Measurements from ENCODE around the gene NCAM1. TPM values are rescaled to one million over a fixed set of nuclear protein-coding genes. Genes with fewer than 3 reads are reported as not detected.

Gene NCAM1
- total and polyA plus RNA-seq, 10 donors: 0.41 to 13.2 (median 7.1) TPM

GRCh38 chr11:113124006-113124405 lies 162.8 kb downstream of the NCAM1 start:
- Histone ChIP-seq H3K9me3 (no peaks in the 10 kb centered on the region), H3K4me3 (no peak overlapping the region), H3K27ac (no peak overlapping the region), H3K36me3 (no peaks in the 10 kb centered on the region), H3K4me1 (no peaks in the 10 kb centered on the region), H3K27me3 (replicated peaks in 1 of 7) (no peaks in the 10 kb centered on the region)
- intact Hi-C loops (cut with DNase I; ENCODE audit: low total_unique reads): no loop called here
- 63 to 87% (median 79%) methylated on average over 3 of the region's 3 CpGs for WGBS, 5 donors
- TF ChIP-seq POLR2A (IDR thresholded peaks at IDR 0.05): no peak
- no peak for TF ChIP-seq POLR2AphosphoS5 (IDR thresholded peaks at IDR 0.05)
- no peak for TF ChIP-seq CTCF (IDR thresholded peaks at IDR 0.05 in 8 of 11, conservative IDR thresholded peaks at IDR 0.05 in 3 of 11)
- DNase-seq: no peak

- Histone ChIP-seq H3K4me1 (no peaks in the 10 kb centered on the region), H3K27ac (no peak overlapping the region), H3K9me3 (no peaks in the 10 kb centered on the region), H3K36me3 (no peaks in the 10 kb centered on the region), H3K4me3 (no peak overlapping the region), H3K27me3 (replicated peaks in 1 of 7) (no peaks in the 10 kb centered on the region)
- 89 to 97% (median 91%) methylated on average over 8 of the region's 8 CpGs for WGBS, 5 donors
- intact Hi-C loops (cut with DNase I; ENCODE audit: low total_unique reads): no loop called here
- TF ChIP-seq CTCF (IDR thresholded peaks at IDR 0.05 in 8 of 11, conservative IDR thresholded peaks at IDR 0.05 in 3 of 11): no peak
- TF ChIP-seq POLR2A (IDR thresholded peaks at IDR 0.05): no peak
- TF ChIP-seq POLR2AphosphoS5 (IDR thresholded peaks at IDR 0.05): no peak
- DNase-seq: no peak
Measured at GRCh38 chr11:113124578-113124977, 163.4 kb downstream of the NCAM1 start.

- no peak overlapping the region for H3K4me3 ChIP-seq
- H3K27me3 ChIP-seq (replicated peaks in 1 of 7): no peaks in the 10 kb centered on the region
- no peak for DNase-seq
- no peaks in the 10 kb centered on the region for H3K4me1 ChIP-seq
- H3K27ac ChIP-seq: no peak overlapping the region
- H3K36me3 ChIP-seq: no peaks in the 10 kb centered on the region
- 81 to 92% (median 83%) methylated on average over 5 of the region's 5 CpGs for WGBS, 5 donors
- TF ChIP-seq POLR2A (IDR thresholded peaks at IDR 0.05) (no peak), POLR2AphosphoS5 (IDR thresholded peaks at IDR 0.05) (no peak), CTCF (IDR thresholded peaks at IDR 0.05 in 8 of 11, conservative IDR thresholded peaks at IDR 0.05 in 3 of 11) (no peak)
- intact Hi-C loops (cut with DNase I; ENCODE audit: low total_unique reads): no loop called here
- H3K9me3 ChIP-seq: peaks cover 0 to 5% (median 0%) of the 10 kb centered on the region in 8 donors
Measured at GRCh38 chr11:113129261-113129992, 168.2 kb downstream of the NCAM1 start.

GRCh38 chr11:113131036-113131775 lies 170.0 kb downstream of the NCAM1 start:
- intact Hi-C loops (cut with DNase I; ENCODE audit: low total_unique reads): no loop called here
- peaks cover 0 to 5% (median 0%) of the 10 kb centered on the region in 8 donors for H3K9me3 ChIP-seq
- no peak for DNase-seq
- H3K27ac ChIP-seq: no peak overlapping the region
- H3K4me3 ChIP-seq: no peak overlapping the region
- whole genome bisulfite sequencing, 5 donors: 68 to 88% (median 74%) methylated on average over 8 of the region's 8 CpGs
- H3K36me3 ChIP-seq: no peaks in the 10 kb centered on the region
- no peaks in the 10 kb centered on the region for H3K4me1 ChIP-seq
- no peak for TF ChIP-seq POLR2AphosphoS5 (IDR thresholded peaks at IDR 0.05)
- no peak for TF ChIP-seq POLR2A (IDR thresholded peaks at IDR 0.05)
- TF ChIP-seq CTCF (IDR thresholded peaks at IDR 0.05 in 8 of 11, conservative IDR thresholded peaks at IDR 0.05 in 3 of 11): no peak
- peaks cover 0 to 9% (median 0%) of the 10 kb centered on the region in 7 donors for H3K27me3 ChIP-seq (replicated peaks in 1 of 7)

Measured in spleen (tissue), 11 donors.